GM18499 (cell line): ENCODE results near the gene IFNGR2.
"Not testable (repeated sequence)": the region's sequence is repeated elsewhere in the genome, so short reads cannot be mapped to it uniquely, and the experiment has no call there.

ENCODE experiments used
- ATAC-seq: cut with Tn5 transposase; IDR thresholded peaks from one replicate; pipeline ENCODE4 v1.9.1; 2021; ENCODE audit warnings: moderate number of reproducible peaks; ENCODE audit not compliant: insufficient read depth, unreplicated experiment

Gene IFNGR2

GRCh38 chr21:33433425-33434114 is 30.4 kb downstream of the IFNGR2 start:
- ATAC-seq: no peak

GRCh38 chr21:33434770-33435360 is 31.7 kb downstream of the IFNGR2 start:
- peak; percentile 80 for ATAC-seq

- ATAC-seq: no peak
Observed at GRCh38 chr21:33437140-33437539, 33.9 kb downstream of the IFNGR2 start.

GRCh38 chr21:33441489-33442477 is 38.6 kb downstream of the IFNGR2 start:
- no peak for ATAC-seq

GRCh38 chr21:33443194-33443593 is 40.0 kb downstream of the IFNGR2 start:
- no peak for ATAC-seq

- ATAC-seq: no peak
Observed at GRCh38 chr21:33444499-33444898, 41.3 kb downstream of the IFNGR2 start.

- not testable (repeated sequence) for ATAC-seq
Observed at GRCh38 chr21:33446620-33447019, 43.4 kb downstream of the IFNGR2 start.

GRCh38 chr21:33449616-33450015 is 46.4 kb downstream of the IFNGR2 start:
- no peak for ATAC-seq

- no peak for ATAC-seq
Observed at GRCh38 chr21:33451634-33452071, 48.4 kb downstream of the IFNGR2 start.

- ATAC-seq: no peak
Observed at GRCh38 chr21:33452362-33452761, 49.1 kb downstream of the IFNGR2 start.

- no peak for ATAC-seq
Observed at GRCh38 chr21:33455686-33456446, 52.7 kb downstream of the IFNGR2 start.

GRCh38 chr21:33458861-33459260 is 55.6 kb downstream of the IFNGR2 start:
- ATAC-seq: no peak

- ATAC-seq: no peak
Observed at GRCh38 chr21:33461538-33462250, 58.5 kb downstream of the IFNGR2 start.

- not testable (repeated sequence) for ATAC-seq
Observed at GRCh38 chr21:33469183-33469582, 66.0 kb downstream of the IFNGR2 start.

GRCh38 chr21:33470701-33471100 is 67.5 kb downstream of the IFNGR2 start:
- no peak for ATAC-seq

GRCh38 chr21:33473344-33473743 is 70.1 kb downstream of the IFNGR2 start:
- no peak for ATAC-seq

GRCh38 chr21:33477066-33477465 is 73.9 kb downstream of the IFNGR2 start:
- ATAC-seq: no peak

- ATAC-seq: no peak
Observed at GRCh38 chr21:33478182-33478581, 75.0 kb downstream of the IFNGR2 start.

GRCh38 chr21:33478935-33479678 is 75.9 kb downstream of the IFNGR2 start:
- ATAC-seq: peak; percentile 4
